Panc1 (cell line): ENCODE data around the gene CYP1A2. TPM values are rescaled to one million over a fixed set of nuclear protein-coding genes. Genes with fewer than 3 reads are reported as not detected.
"Not testable (repeated sequence)": the region's sequence is repeated elsewhere in the genome, so short reads cannot be mapped to it uniquely, and the experiment has no call there.

Experiments used
- ATAC-seq: fragments of 200-7000 bp; cut with Tn5 transposase; 2 replicates; pipeline ENCODE4 v1.9.1; 2020; ENCODE audit warnings: mild to moderate bottlenecking, moderate library complexity
- BruUV-seq: library from RNA; stranded (reverse); fragments of 400-500 nt; replicated peaks from 2 replicates; lab custom pipeline; 2021; lab: Mats Ljungman, UMichigan
- CTCF ChIA-PET: fragments of 300-600 bp; sonication (Branson Sonifier 250); formaldehyde crosslinking; loops from one replicate; lab custom pipeline; 2022; ENCODE audit warnings: antibody characterized with exemption; lab: Charles Lee
- POLR2A ChIA-PET: fragments of 300-600 bp; sonication (Branson Sonifier 250); formaldehyde crosslinking; loops from one replicate; lab custom pipeline; 2022; ENCODE audit warnings: antibody characterized with exemption; lab: Charles Lee
- DNase-seq: peaks from one replicate; pipeline ENCODE4 v3.0.0-alpha.2; 2010; ENCODE audit warnings: low read depth, low spot score
- H3K27ac ChIP-seq: 2 replicates; pipeline ENCODE4 v1.5.1; 2011; ENCODE audit warnings: mild to moderate bottlenecking, low read length, inconsistent platforms
- H3K27me3 ChIP-seq: fragments of 200-500 bp; sonication (Bioruptor generic); 2 replicates; pipeline ENCODE4 v1.6.0; 2014; ENCODE audit warnings: low read length, inconsistent platforms; ENCODE audit not compliant: control insufficient read depth, insufficient read depth
- H3K36me3 ChIP-seq: fragments of 200-500 bp; sonication (Bioruptor generic); 2 replicates; pipeline ENCODE4 v1.5.1; 2014; ENCODE audit warnings: inconsistent platforms, mild to moderate bottlenecking, low read length, moderate library complexity; ENCODE audit not compliant: control insufficient read depth, insufficient read depth
- H3K4me1 ChIP-seq: 2 replicates; pipeline ENCODE4 v1.5.1; 2011; ENCODE audit warnings: inconsistent platforms, mild to moderate bottlenecking, low read length, moderate library complexity; ENCODE audit not compliant: control insufficient read depth, insufficient read depth
- H3K4me3 ChIP-seq, 2 experiments: 2 replicates each; pipeline ENCODE4 v1.5.1; 2011 to 2012; ENCODE audit warnings: low read depth in 2 of 2, low read length in 2 of 2, mild to moderate bottlenecking in 2 of 2, inconsistent platforms in 1 of 2, moderate library complexity in 1 of 2
- H3K9me3 ChIP-seq: fragments of 200-500 bp; sonication (Bioruptor generic); 2 replicates; pipeline ENCODE4 v1.5.1; 2014; ENCODE audit warnings: low read depth, mild to moderate bottlenecking, inconsistent platforms, low read length, moderate library complexity; ENCODE audit not compliant: control insufficient read depth, insufficient read depth
- CTCF ChIP-seq: fragments of 450-650 bp; IDR thresholded peaks from 2 replicates; pipeline ENCODE4 v1.5.1; 2017; ENCODE audit warnings: mild to moderate bottlenecking
- POLR2AphosphoS5 ChIP-seq: IDR thresholded peaks from 2 replicates; pipeline ENCODE4 v1.6.1; 2012; ENCODE audit warnings: mild to moderate bottlenecking, low read depth, low read length, moderate library complexity
- REST ChIP-seq, 2 experiments: IDR thresholded peaks; 2 replicates each; pipeline ENCODE4 v1.6.1; 2011 to 2012; ENCODE audit warnings: low read depth in 2 of 2, control low read depth in 1 of 2, low read length in 1 of 2, mild to moderate bottlenecking in 1 of 2, moderate library complexity in 1 of 2; ENCODE audit not compliant: insufficient read depth in 1 of 2
- SIN3A ChIP-seq: IDR thresholded peaks from 2 replicates; pipeline ENCODE4 v1.6.1; 2012; ENCODE audit warnings: low read depth, mild to moderate bottlenecking, low read length, moderate library complexity, borderline replicate concordance; ENCODE audit not compliant: insufficient read depth
- TCF7L2 ChIP-seq: IDR thresholded peaks from 2 replicates; pipeline ENCODE4 v1.6.1; 2011; ENCODE audit warnings: mild to moderate bottlenecking, low read depth, low read length, inconsistent platforms
- in situ Hi-C: cut with HindIII; loops from 2 replicates; pipeline ENCODE4 v1.10.0; 2016; ENCODE audit warnings: low sequenced_read_pairs, low pct_unique_long_range_greater_than_20kb
- intact Hi-C: fragments of 100-400 bp; cut with micrococcal nuclease; formaldehyde crosslinking; loops from one replicate; pipeline ENCODE4 v1.10.0; 2022; ENCODE audit not compliant: unreplicated experiment
- total RNA-seq: library from RNA; stranded (reverse); gene quantifications from one replicate; pipeline ENCODE4 v1.2.1, GENCODE V29; 2021; ENCODE audit not compliant: unreplicated experiment

CYP1A2 gene
- total RNA-seq, 1 experiment from 2014 or later: not detected

GRCh38 chr15:74784426-74785193, 36.0 kb downstream of the CYP1A2 start:
- no peak overlapping the region for H3K4me3 ChIP-seq
- H3K9me3 ChIP-seq: no peaks in the 10 kb centered on the region
- DNase-seq (no peak), ATAC-seq (no peak)
- peaks cover 60% of the 10 kb centered on the region for H3K4me1 ChIP-seq
- TF ChIP-seq CTCF (no peak), POLR2AphosphoS5 (no peak), SIN3A (no peak), TCF7L2 (no peak), REST (IDR thresholded peaks at IDR 0.05; ENCODE audit: insufficient read depth in 1 of 2, low read depth in 2 of 2, low read length in 1 of 2) (no peak)
- in situ Hi-C loops: no loop called here
- POLR2A ChIA-PET: interaction anchor here (0.6 kb wide), 1 partner anchor 1984 kb away, joined by 19 read pairs; no protein-coding TSS in a partner anchor
- CTCF ChIA-PET: interaction anchor here (0.6 kb wide), 1 partner anchor 9 kb away, joined by 3 read pairs; no protein-coding TSS in a partner anchor
- H3K27me3 ChIP-seq: no peaks in the 10 kb centered on the region
- no peak overlapping the region; the same call in 1 of the 2 replicates for H3K27ac ChIP-seq
- no TSS peak for BruUV-seq
- H3K36me3 ChIP-seq: peaks cover 3% of the 10 kb centered on the region; the same call in 1 of the 2 replicates
- intact Hi-C loops: no loop called here

- DNase-seq (no peak), ATAC-seq (no peak)
- CTCF ChIA-PET: interaction anchor here (0.5 kb wide), 1 partner anchor 11 kb away, joined by 11 read pairs; no protein-coding TSS in a partner anchor
- no TSS peak for BruUV-seq
- in situ Hi-C loops (no loop called here), intact Hi-C loops (no loop called here)
- Histone ChIP-seq H3K9me3 (no peaks in the 10 kb centered on the region), H3K27me3 (no peaks in the 10 kb centered on the region), H3K36me3 (peaks cover 3% of the 10 kb centered on the region; the same call in 1 of the 2 replicates), H3K4me3 (no peak overlapping the region), H3K27ac (no peak overlapping the region), H3K4me1 (peaks cover 64% of the 10 kb centered on the region)
- no peak for TF ChIP-seq TCF7L2
- no peak for TF ChIP-seq REST (IDR thresholded peaks at IDR 0.05; ENCODE audit: insufficient read depth in 1 of 2, low read depth in 2 of 2, low read length in 1 of 2)
- TF ChIP-seq POLR2AphosphoS5: no peak
- no peak for TF ChIP-seq SIN3A
- no peak for TF ChIP-seq CTCF
- POLR2A ChIA-PET: no interaction called here
Observed at GRCh38 chr15:74785194-74786032, 36.8 kb downstream of the CYP1A2 start.

DNA sequence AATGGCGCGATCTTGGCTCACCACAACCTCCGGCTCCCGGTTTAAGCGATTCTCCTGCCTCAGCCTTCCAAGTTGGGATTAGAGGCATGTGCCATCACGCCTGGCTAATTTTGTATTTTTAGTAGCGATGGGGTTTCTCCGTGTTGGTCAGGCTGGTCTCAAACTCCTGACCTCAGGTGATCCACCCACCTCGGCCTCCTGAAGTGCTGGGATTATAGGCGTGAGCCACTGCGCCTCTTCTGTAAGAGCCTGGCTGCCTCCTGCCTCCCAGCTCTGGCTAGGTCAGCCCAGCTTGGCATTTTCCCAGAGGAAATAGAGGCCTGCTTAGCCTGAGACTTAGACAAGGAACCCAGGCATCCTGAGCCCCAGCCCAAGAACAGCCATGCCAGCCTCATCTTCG, 37.4 kb downstream of the CYP1A2 start:
- CTCF ChIA-PET: interaction anchor here (0.5 kb wide), 1 partner anchor 12 kb away, joined by 11 read pairs; no protein-coding TSS in a partner anchor

More for the DNA sequence above, 37.4 kb downstream of the CYP1A2 start:
- H3K9me3 ChIP-seq, in situ Hi-C loops, H3K27ac ChIP-seq, ATAC-seq, H3K4me3 ChIP-seq, DNase-seq, H3K36me3 ChIP-seq, intact Hi-C loops, H3K27me3 ChIP-seq: not testable (repeated sequence)
- POLR2A ChIA-PET: interaction anchor here (0.6 kb wide), 1 partner anchor 257 kb away, joined by 12 read pairs; no protein-coding TSS in a partner anchor
- H3K4me1 ChIP-seq: peaks cover 64% of the 10 kb centered on the region
- BruUV-seq: TSS peak; percentile 50
